H1 (cell line): ENCODE results near the gene COASY. TPM values are rescaled to one million over a fixed set of nuclear protein-coding genes. Genes with fewer than 3 reads are reported as not detected.

ENCODE experiments used
- CTCF ChIA-PET: fragments of 300-600 bp; sonication (Branson Sonifier 250); formaldehyde crosslinking; loops from one replicate; lab custom pipeline; 2021; ENCODE audit not compliant: partially characterized antibody; lab: Charles Lee
- POLR2A ChIA-PET: fragments of 300-600 bp; sonication (Branson Sonifier 250); formaldehyde crosslinking; loops from one replicate; lab custom pipeline; 2021; ENCODE audit warnings: inconsistent platforms; ENCODE audit not compliant: partially characterized antibody; lab: Charles Lee
- DNase-seq, 2 experiments: peaks; one replicate each; pipeline versions ENCODE4 v3.0.0 to v3.0.0-alpha.2; 2010 to 2022; ENCODE audit warnings: low spot score in 2 of 2, low read depth in 1 of 2, mixed read lengths in 1 of 2
- FAIRE-seq: peaks from 2 replicates; lab custom pipeline; 2011; peaks lifted over from hg19 to GRCh38; lab: Jason Lieb, UNC
- H2AFZ ChIP-seq: 2 replicates; pipeline ENCODE4 v1.8.1; 2012; ENCODE audit warnings: low read length, inconsistent platforms
- H2AK5ac ChIP-seq: 2 replicates; pipeline ENCODE4 v1.6.1; 2013; ENCODE audit warnings: low read depth, low read length
- H2BK120ac ChIP-seq: replicated peaks from 2 replicates; pipeline ENCODE3; 2013; ENCODE audit warnings: low read depth, low read length, inconsistent platforms
- H2BK12ac ChIP-seq: 2 replicates; pipeline ENCODE4 v1.6.1; 2013; ENCODE audit warnings: low read depth, low read length
- H2BK15ac ChIP-seq: 2 replicates; pipeline ENCODE4 v1.6.1; 2013; ENCODE audit warnings: low read length
- H2BK20ac ChIP-seq: 2 replicates; pipeline ENCODE4 v1.6.1; 2013; ENCODE audit warnings: low read length
- H2BK5ac ChIP-seq: 2 replicates; pipeline ENCODE4 v1.6.1; 2013; ENCODE audit warnings: low read depth, low read length
- H3K14ac ChIP-seq: 2 replicates; pipeline ENCODE4 v1.6.1; 2013; ENCODE audit warnings: inconsistent platforms; ENCODE audit not compliant: insufficient read length
- H3K18ac ChIP-seq: 2 replicates; pipeline ENCODE4 v1.6.1; 2013; ENCODE audit warnings: low read length; ENCODE audit errors: extremely low read depth
- H3K23ac ChIP-seq: 2 replicates; pipeline ENCODE4 v1.6.1; 2013; ENCODE audit warnings: inconsistent platforms; ENCODE audit not compliant: insufficient read length
- H3K23me2 ChIP-seq: 2 replicates; pipeline ENCODE4 v1.6.1; 2013; ENCODE audit warnings: low read depth, low read length
- H3K27ac ChIP-seq: 2 replicates; pipeline ENCODE4 v1.6.1; 2011; ENCODE audit warnings: low read depth, low read length, inconsistent platforms
- H3K27me3 ChIP-seq, 4 experiments: replicated peaks in 1 of 4; 1 replicate in 1 of 4; 2 replicates in 3 of 4; pipeline versions ENCODE4 v1.6.1 to v1.8.1; 2011 to 2013; ENCODE audit warnings: low read length in 3 of 4, mild to moderate bottlenecking in 3 of 4, inconsistent platforms in 2 of 4, mixed read lengths in 2 of 4, moderate library complexity in 1 of 4; ENCODE audit not compliant: control insufficient read depth in 3 of 4, insufficient read depth in 3 of 4; ENCODE audit errors: extremely low read depth in 1 of 4
- H3K36me3 ChIP-seq, 4 experiments: 2 replicates each; pipeline versions ENCODE4 v1.6.1 to v1.8.1; 2011 to 2013; ENCODE audit warnings: mild to moderate bottlenecking in 4 of 4, low read length in 3 of 4, moderate library complexity in 2 of 4, control low read depth in 1 of 4, inconsistent platforms in 1 of 4; ENCODE audit not compliant: insufficient read depth in 4 of 4, control insufficient read depth in 2 of 4
- H3K4ac ChIP-seq: replicated peaks from 2 replicates; pipeline ENCODE3; 2013; ENCODE audit warnings: low read length, low read depth, mixed read lengths, inconsistent platforms; ENCODE audit not compliant: insufficient read length
- H3K4me1 ChIP-seq, 4 experiments: replicated peaks in 1 of 4; 1 replicate in 1 of 4; 2 replicates in 3 of 4; pipeline versions ENCODE4 v1.6.1 to v1.8.1; 2011 to 2013; ENCODE audit warnings: low read length in 3 of 4, inconsistent platforms in 2 of 4, mixed read lengths in 1 of 4; ENCODE audit not compliant: insufficient read depth in 4 of 4, control insufficient read depth in 3 of 4
- H3K4me2 ChIP-seq, 2 experiments: 2 replicates each; pipeline versions ENCODE4 v1.6.1 to v1.8.1; 2011 to 2013; ENCODE audit warnings: low read depth in 2 of 2, low read length in 2 of 2, control low read depth in 1 of 2, inconsistent platforms in 1 of 2, mild to moderate bottlenecking in 1 of 2; ENCODE audit not compliant: insufficient read depth in 1 of 2
- H3K4me3 ChIP-seq, 4 experiments: fragments of 200-600, 300-600 bp in 1 of 4; sonication (generic), shearing (Covaris generic), sonication (Bioruptor Twin) in 1 of 4; 2 replicates each; pipeline versions ENCODE4 v1.5.1 to v1.8.1; 2011 to 2016; ENCODE audit warnings: low read length in 4 of 4, low read depth in 3 of 4, control low read depth in 2 of 4, inconsistent platforms in 2 of 4, mild to moderate bottlenecking in 2 of 4, mixed read lengths in 1 of 4, moderate library complexity in 1 of 4; ENCODE audit not compliant: insufficient read depth in 2 of 4; ENCODE audit errors: extremely low read depth in 1 of 4
- H3K56ac ChIP-seq: replicated peaks from 2 replicates; pipeline ENCODE3; 2013; ENCODE audit warnings: low read depth, mild to moderate bottlenecking, mixed read lengths, low read length, inconsistent platforms; ENCODE audit not compliant: insufficient read length
- H3K79me1 ChIP-seq: 2 replicates; pipeline ENCODE4 v1.6.1; 2013; ENCODE audit warnings: low read depth, low read length, control low read depth
- H3K79me2 ChIP-seq, 2 experiments: 2 replicates each; pipeline versions ENCODE4 v1.6.1 to v1.8.1; 2012 to 2013; ENCODE audit warnings: low read length in 2 of 2, mild to moderate bottlenecking in 2 of 2, inconsistent platforms in 1 of 2; ENCODE audit not compliant: insufficient read depth in 2 of 2, control insufficient read depth in 1 of 2
- H3K9ac ChIP-seq, 4 experiments: replicated peaks in 1 of 4; 1 replicate in 1 of 4; 2 replicates in 3 of 4; pipeline versions ENCODE4 v1.6.1 to v1.8.1; 2011 to 2013; ENCODE audit warnings: low read depth in 3 of 4, low read length in 3 of 4, control low read depth in 2 of 4, mild to moderate bottlenecking in 2 of 4, moderate library complexity in 2 of 4, inconsistent platforms in 1 of 4; ENCODE audit errors: extremely low read depth in 1 of 4
- H3K9me3 ChIP-seq, 2 experiments: 2 replicates each; pipeline versions ENCODE4 v1.6.1 to v1.8.1; 2012 to 2013; ENCODE audit warnings: mild to moderate bottlenecking in 2 of 2, moderate library complexity in 2 of 2, control low read depth in 1 of 2, inconsistent platforms in 1 of 2, low read depth in 1 of 2, low read length in 1 of 2, mixed read lengths in 1 of 2; ENCODE audit not compliant: insufficient read depth in 2 of 2
- H4K20me1 ChIP-seq, 2 experiments: replicated peaks in 1 of 2; 2 replicates each; pipeline versions ENCODE3 to v1.8.1; 2011 to 2013; ENCODE audit warnings: inconsistent platforms in 2 of 2, low read length in 2 of 2, mild to moderate bottlenecking in 1 of 2; ENCODE audit not compliant: insufficient read depth in 2 of 2, control insufficient read depth in 1 of 2
- H4K5ac ChIP-seq: 2 replicates; pipeline ENCODE4 v1.6.1; 2013; ENCODE audit warnings: low read length, low read depth, mixed read lengths, inconsistent platforms; ENCODE audit not compliant: insufficient read length
- H4K8ac ChIP-seq: 2 replicates; pipeline ENCODE4 v1.8.0; 2013; ENCODE audit warnings: mild to moderate bottlenecking, moderate library complexity, low read length, inconsistent platforms; ENCODE audit not compliant: insufficient read depth; ENCODE audit errors: extremely low read depth
- H4K91ac ChIP-seq: replicated peaks from 2 replicates; pipeline ENCODE3; 2013; ENCODE audit warnings: low read length, mixed read lengths, inconsistent platforms; ENCODE audit not compliant: insufficient read length
- CREB1 ChIP-seq: IDR thresholded peaks from 2 replicates; pipeline ENCODE4 v1.6.1; 2012; ENCODE audit warnings: inconsistent platforms
- E2F6 ChIP-seq: IDR thresholded peaks from 2 replicates; pipeline ENCODE4 v1.6.1; 2012; ENCODE audit warnings: inconsistent platforms
- EZH2 ChIP-seq: fragments of 200-600 bp; sonication (generic); IDR thresholded peaks from 2 replicates; pipeline ENCODE4 v1.7.1; 2012; ENCODE audit warnings: low read depth, mild to moderate bottlenecking, moderate library complexity, low read length, inconsistent platforms; ENCODE audit not compliant: severe bottlenecking
- RAD21 ChIP-seq, 2 experiments: IDR thresholded peaks in 1 of 2; conservative IDR thresholded peaks in 1 of 2; 2 replicates each; pipeline ENCODE4 v1.6.1; 2011; ENCODE audit warnings: low read depth in 2 of 2, low read length in 2 of 2, improper control_type of control experiment in 1 of 2, inconsistent platforms in 1 of 2, mild to moderate bottlenecking in 1 of 2, moderate library complexity in 1 of 2
- SAP30 ChIP-seq: fragments of 300-600 bp; sonication (generic); IDR thresholded peaks from 2 replicates; pipeline ENCODE4 v1.7.1; 2012; ENCODE audit warnings: low read length, moderate library complexity, mild to moderate bottlenecking, inconsistent platforms; ENCODE audit not compliant: insufficient read depth, insufficient replicate concordance
- USF2 ChIP-seq: IDR thresholded peaks from 2 replicates; pipeline ENCODE4 v1.6.1; 2011; ENCODE audit warnings: low read length, improper control_type of control experiment
- WGBS, 2 experiments: shearing (Covaris generic) in 1 of 2; methylation state at CpG; one replicate each; pipeline versions ENCODE4 v1.1.6 to v1.1.7; 2013 to 2015; ENCODE audit warnings: low lambda C conversion rate in 2 of 2, mixed read lengths in 2 of 2, inconsistent platforms in 1 of 2, low coverage in 1 of 2, missing lambda C conversion rate in 1 of 2; ENCODE audit not compliant: insufficient replicate concordance in 2 of 2, insufficient coverage in 1 of 2, insufficient read length in 1 of 2; ENCODE audit errors: extremely low coverage in 1 of 2, missing lambda C conversion rate in 1 of 2; 5-methylcytosine and 5-hydroxymethylcytosine counted together
- polyA plus RNA-seq, 7 experiments: library from polyadenylated mRNA; depleted of rRNA in 3 of 7; stranded (reverse) in 5 of 7; unstranded in 2 of 7; fragments of >200 nt in 5 of 7; fragments of 200-250 nt in 2 of 7; gene quantifications; 1 replicate in 5 of 7; 2 replicates in 1 of 7; 4 replicates in 1 of 7; pipeline versions ENCODE4 v1.2.1 to v1.2.3, GENCODE V29; 2011 to 2013; ENCODE audit warnings: missing spikeins in 2 of 7, mixed read lengths in 2 of 7
- total RNA-seq: library from RNA; stranded (reverse); fragmentation: NEBNext Ultra II Directional; extraction: Animal tissue kit (Norgen Biotek cat#: 25700); gene quantifications from 2 replicates; pipeline ENCODE4 v1.2.1, GENCODE V29; 2021

Gene COASY
- total and polyA plus RNA-seq, 2 of the 8 experiments (the other 6 are each of a cell fraction or from before 2014, with no cell fraction given) = 64.5 to 100 TPM

GRCh38 chr17:42578282-42578869 lies 16.4 kb downstream of the COASY start:
- FAIRE-seq (no peak), DNase-seq (peak; percentile 72 to 96)
- Histone ChIP-seq H3K4me2 (peak overlapping the region; percentile 77 to 83), H3K9me3 (no peaks in the 10 kb centered on the region), H3K79me2 (peaks cover 0 to 19% of the 10 kb centered on the region in 2 experiments; a peak in 2 of 4 replicates), H2AFZ (no peak overlapping the region), H3K23me2 (peaks cover 9% of the 10 kb centered on the region), H2BK120ac (no peak overlapping the region), H2BK15ac (no peak overlapping the region), H4K5ac (no peak overlapping the region), H2BK5ac (no peak overlapping the region), H3K4me3 (peak overlapping the region; percentile 80 to 99 (median 90)), H2BK12ac (no peak overlapping the region), H4K20me1 (peaks cover 0 to 1% of the 10 kb centered on the region in 2 experiments), H3K27me3 (no peaks in the 10 kb centered on the region), H3K14ac (no peak overlapping the region), H2BK20ac (no peak overlapping the region), H4K8ac (no peak overlapping the region), H3K18ac (no peak overlapping the region), H3K4ac (no peak overlapping the region), H3K56ac (no peak overlapping the region), H3K79me1 (no peaks in the 10 kb centered on the region), H3K9ac (peak overlapping the region in 3 of 4 experiments; percentile 73 to 91 (median 88); a peak in 5 of 7 replicates), H3K23ac (no peak overlapping the region), H3K36me3 (peaks cover 23 to 41% (median 31%) of the 10 kb centered on the region in 4 experiments), H3K4me1 (no peaks in the 10 kb centered on the region), H3K27ac (no peak overlapping the region), H2AK5ac (no peak overlapping the region), H4K91ac (no peak overlapping the region)
- CTCF ChIA-PET = interaction anchor here (0.6 to 3.9 kb wide), 49 partner anchors 8 to 251 kb away, joined by 3 to 32 read pairs (median 5); partner anchors contain the start of genes BECN1, CNTD1, COA3 and HSD17B1
- POLR2A ChIA-PET = interaction anchor here (0.6 to 7.0 kb wide), 17 partner anchors 8 to 256 kb away, joined by 3 to 74 read pairs (median 5); partner anchors contain the start of genes CNTD1, COA3, COASY and MLX
- 3% methylated on average over 17 of the region's 20 CpGs; no CpG with 5 or more reads in 1 of the 2 experiments for WGBS, 2 experiments
- TF ChIP-seq E2F6 (no peak), SAP30 (peak; percentile 15), CREB1 (peak; percentile 77), USF2 (0 out of 2 replicates have a peak, but pooled peaks have one; percentile 4), RAD21 (IDR thresholded peaks at IDR 0.05 in 1 of 2, conservative IDR thresholded peaks at IDR 0.05 in 1 of 2; ENCODE audit: low read depth in 2 of 2, low read length in 2 of 2) (peak; percentile 82 to 86), EZH2 (no peak)
